Fibroblast of lung (primary cell): ENCODE measurements around the gene RHBDF2.

Experiments
- EZH2 ChIP-seq: IDR thresholded peaks from 2 replicates; pipeline ENCODE4 v1.5.1; 2012; ENCODE audit warnings: low read length, control low read depth, mild to moderate bottlenecking; ENCODE audit errors: missing control alignments
- TF ChIP-seq, protein P1 (sequence below), 2 donors: IDR thresholded peaks in 1 of 2; conservative IDR thresholded peaks in 1 of 2; 1 replicate in 1 of 2; 2 replicates in 1 of 2; pipeline ENCODE4 v1.5.1; 2011 to 2012; ENCODE audit warnings: low read length in 2 of 2, control low read depth in 1 of 2, inconsistent platforms in 1 of 2, low read depth in 1 of 2, mild to moderate bottlenecking in 1 of 2

DNA sequence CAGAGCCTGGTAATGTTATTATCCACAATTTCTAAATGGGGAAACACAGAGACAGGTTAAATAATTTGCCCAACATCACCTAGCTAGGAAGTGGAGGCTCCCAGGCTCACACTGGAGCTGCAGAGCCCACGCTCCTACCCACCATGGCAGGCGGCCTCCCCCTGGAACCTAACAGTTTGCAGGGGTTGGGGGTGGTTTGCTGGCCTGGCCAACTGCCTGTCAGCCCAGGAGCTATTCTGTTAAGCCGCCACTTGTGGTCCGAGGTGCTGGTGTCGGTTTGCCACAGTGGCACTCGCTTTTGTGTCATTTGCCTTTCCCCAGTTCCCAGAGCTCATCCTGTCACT lies 42.2 kb upstream of the RHBDF2 start:
- TF ChIP-seq, protein P1, sequence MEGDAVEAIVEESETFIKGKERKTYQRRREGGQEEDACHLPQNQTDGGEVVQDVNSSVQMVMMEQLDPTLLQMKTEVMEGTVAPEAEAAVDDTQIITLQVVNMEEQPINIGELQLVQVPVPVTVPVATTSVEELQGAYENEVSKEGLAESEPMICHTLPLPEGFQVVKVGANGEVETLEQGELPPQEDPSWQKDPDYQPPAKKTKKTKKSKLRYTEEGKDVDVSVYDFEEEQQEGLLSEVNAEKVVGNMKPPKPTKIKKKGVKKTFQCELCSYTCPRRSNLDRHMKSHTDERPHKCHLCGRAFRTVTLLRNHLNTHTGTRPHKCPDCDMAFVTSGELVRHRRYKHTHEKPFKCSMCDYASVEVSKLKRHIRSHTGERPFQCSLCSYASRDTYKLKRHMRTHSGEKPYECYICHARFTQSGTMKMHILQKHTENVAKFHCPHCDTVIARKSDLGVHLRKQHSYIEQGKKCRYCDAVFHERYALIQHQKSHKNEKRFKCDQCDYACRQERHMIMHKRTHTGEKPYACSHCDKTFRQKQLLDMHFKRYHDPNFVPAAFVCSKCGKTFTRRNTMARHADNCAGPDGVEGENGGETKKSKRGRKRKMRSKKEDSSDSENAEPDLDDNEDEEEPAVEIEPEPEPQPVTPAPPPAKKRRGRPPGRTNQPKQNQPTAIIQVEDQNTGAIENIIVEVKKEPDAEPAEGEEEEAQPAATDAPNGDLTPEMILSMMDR (conservative IDR thresholded peaks at IDR 0.05 in 1 of 2, IDR thresholded peaks at IDR 0.05 in 1 of 2; ENCODE audit: low read depth in 1 of 2, low read length in 2 of 2) = no peak
- TF ChIP-seq EZH2 = no peak
